Esophagus squamous epithelium (tissue), 5 donors: ENCODE results near the gene GRIP2. TPM values are rescaled to one million over a fixed set of nuclear protein-coding genes. Genes with fewer than 3 reads are reported as not detected.

Experiments
- DNase-seq: peaks from one replicate; lab custom pipeline; 2025; lab: John Stamatoyannopoulos, UW
- H3K27ac ChIP-seq, 4 donors: fragments of 200-600 bp; sonication (generic); one replicate each; pipeline ENCODE4 v1.5.1; 2016 to 2019; ENCODE audit warnings: mild to moderate bottlenecking in 1 of 4
- H3K27me3 ChIP-seq, 4 donors: fragments of 200-600 bp; sonication (generic); 1 replicate in 3 of 4; 2 replicates in 1 of 4; pipeline versions ENCODE4 v1.5.1 to v1.6.0; 2017 to 2021; ENCODE audit warnings: antibody characterized with exemption in 1 of 4
- H3K36me3 ChIP-seq, 3 donors: fragments of 200-600 bp; sonication (generic); one replicate each; pipeline ENCODE4 v1.5.1; 2016 to 2019
- H3K4me1 ChIP-seq, 3 donors: fragments of 200-600 bp; sonication (generic); one replicate each; pipeline ENCODE4 v1.5.1; 2017 to 2019
- H3K4me3 ChIP-seq, 4 donors: fragments of 200-600 bp; sonication (generic); 1 replicate in 3 of 4; 2 replicates in 1 of 4; pipeline ENCODE4 v1.5.1; 2016 to 2019; ENCODE audit warnings: mild to moderate bottlenecking in 2 of 4, moderate library complexity in 1 of 4
- H3K9me3 ChIP-seq, 3 donors: fragments of 200-600 bp; sonication (generic); one replicate each; pipeline ENCODE4 v1.5.1; 2016 to 2019
- POLR2A ChIP-seq, 4 donors: fragments of 450-650 bp; IDR thresholded peaks; one replicate each; pipeline ENCODE4 v1.6.1; 2017; ENCODE audit warnings: antibody characterized with exemption in 4 of 4, mild to moderate bottlenecking in 4 of 4, moderate library complexity in 3 of 4
- WGBS, 2 donors: methylation state at CpG; one replicate each; pipeline ENCODE4 v1.1.5; 2018; 5-methylcytosine and 5-hydroxymethylcytosine counted together
- intact Hi-C: fragments of 100-400 bp; cut with DNase I; formaldehyde crosslinking; loops from one replicate; pipeline ENCODE4 v1.15.0; 2022
- total RNA-seq, 4 donors: library from RNA; depleted of rRNA; stranded (reverse); fragments of >200 nt; gene quantifications; one replicate each; pipeline ENCODE4 v1.1.0, GENCODE V29; 2016
- TF ChIP-seq, protein P1 (sequence below), 6 experiments: fragments of 450-650 bp in 4 of 6; fragments of 200-600 bp in 2 of 6; sonication (generic) in 2 of 6; IDR thresholded peaks; one replicate each; pipeline ENCODE4 v1.5.1; 2016 to 2019; ENCODE audit warnings: antibody characterized with exemption in 6 of 6, mild to moderate bottlenecking in 4 of 6, moderate library complexity in 4 of 6
- donor health status: DM: yes; HTN: yes; CAD: no.

GRIP2 gene
- total RNA-seq, 4 donors from 2014 or later, result 0.23 to 2.9 (median 0.53) TPM

DNA sequence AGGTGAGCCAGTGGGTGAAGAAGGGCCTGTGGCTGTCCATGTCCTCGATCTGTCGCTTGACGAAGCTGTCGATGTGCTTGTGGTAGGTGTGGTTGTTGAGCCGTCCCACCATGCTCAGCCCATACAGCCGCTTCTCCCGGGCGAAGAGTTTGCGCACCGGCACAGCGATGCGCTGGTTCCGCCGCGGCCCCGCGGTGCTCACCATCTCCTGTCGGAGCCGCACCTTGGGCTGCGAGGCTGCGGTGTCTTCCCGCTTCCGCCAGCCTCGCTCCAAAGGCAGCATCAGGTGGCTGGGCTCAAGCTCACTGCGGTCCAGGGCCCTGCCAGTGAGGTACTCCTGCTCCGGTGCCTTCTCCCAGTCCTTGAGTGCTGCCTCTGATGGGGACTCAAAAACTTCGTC, 34.0 kb upstream of the GRIP2 start:
- 78% methylated on average over 4 to 27 of the region's 27 CpGs for WGBS, 2 donors
- Histone ChIP-seq H3K4me1 (no peaks in the 10 kb centered on the region), H3K27ac (no peak overlapping the region), H3K36me3 (no peaks in the 10 kb centered on the region), H3K9me3 (no peaks in the 10 kb centered on the region), H3K27me3 (peaks cover 0 to 57% (median 0%) of the 10 kb centered on the region in 4 donors), H3K4me3 (no peak overlapping the region)
- intact Hi-C loops, result no loop called here
- no peak for DNase-seq
- TF ChIP-seq POLR2A (IDR thresholded peaks at IDR 0.05), result no peak
- TF ChIP-seq, protein P1, sequence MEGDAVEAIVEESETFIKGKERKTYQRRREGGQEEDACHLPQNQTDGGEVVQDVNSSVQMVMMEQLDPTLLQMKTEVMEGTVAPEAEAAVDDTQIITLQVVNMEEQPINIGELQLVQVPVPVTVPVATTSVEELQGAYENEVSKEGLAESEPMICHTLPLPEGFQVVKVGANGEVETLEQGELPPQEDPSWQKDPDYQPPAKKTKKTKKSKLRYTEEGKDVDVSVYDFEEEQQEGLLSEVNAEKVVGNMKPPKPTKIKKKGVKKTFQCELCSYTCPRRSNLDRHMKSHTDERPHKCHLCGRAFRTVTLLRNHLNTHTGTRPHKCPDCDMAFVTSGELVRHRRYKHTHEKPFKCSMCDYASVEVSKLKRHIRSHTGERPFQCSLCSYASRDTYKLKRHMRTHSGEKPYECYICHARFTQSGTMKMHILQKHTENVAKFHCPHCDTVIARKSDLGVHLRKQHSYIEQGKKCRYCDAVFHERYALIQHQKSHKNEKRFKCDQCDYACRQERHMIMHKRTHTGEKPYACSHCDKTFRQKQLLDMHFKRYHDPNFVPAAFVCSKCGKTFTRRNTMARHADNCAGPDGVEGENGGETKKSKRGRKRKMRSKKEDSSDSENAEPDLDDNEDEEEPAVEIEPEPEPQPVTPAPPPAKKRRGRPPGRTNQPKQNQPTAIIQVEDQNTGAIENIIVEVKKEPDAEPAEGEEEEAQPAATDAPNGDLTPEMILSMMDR (IDR thresholded peaks at IDR 0.05), result no peak

- Histone ChIP-seq H3K27ac (no peak overlapping the region), H3K9me3 (no peaks in the 10 kb centered on the region), H3K4me1 (no peaks in the 10 kb centered on the region), H3K27me3 (peaks cover 0 to 62% (median 0%) of the 10 kb centered on the region in 4 donors), H3K4me3 (no peak overlapping the region), H3K36me3 (no peaks in the 10 kb centered on the region)
- no peak for DNase-seq
- no peak for TF ChIP-seq POLR2A (IDR thresholded peaks at IDR 0.05)
- TF ChIP-seq, protein P1 (IDR thresholded peaks at IDR 0.05), result no peak
- WGBS, 2 donors, result 71% methylated on average over 19 of the region's 21 CpGs; no CpG with 5 or more reads in 1 of the 2 donors
- intact Hi-C loops, result no loop called here
These were observed 33.6 kb upstream of the GRIP2 start for GRCh38 chr3:14573706-14574105.

GRCh38 chr3:14570864-14571263, 30.7 kb upstream of the GRIP2 start:
- intact Hi-C loops, result no loop called here
- 50 to 55% methylated on average over 4 to 5 of the region's 5 CpGs for WGBS, 2 donors
- no peak for TF ChIP-seq POLR2A (IDR thresholded peaks at IDR 0.05)
- TF ChIP-seq, protein P1 (IDR thresholded peaks at IDR 0.05), result no peak
- Histone ChIP-seq H3K36me3 (no peaks in the 10 kb centered on the region), H3K27ac (no peak overlapping the region), H3K27me3 (peaks cover 0 to 69% (median 0%) of the 10 kb centered on the region in 4 donors), H3K9me3 (no peaks in the 10 kb centered on the region), H3K4me3 (no peak overlapping the region), H3K4me1 (no peaks in the 10 kb centered on the region)
- no peak for DNase-seq

DNA sequence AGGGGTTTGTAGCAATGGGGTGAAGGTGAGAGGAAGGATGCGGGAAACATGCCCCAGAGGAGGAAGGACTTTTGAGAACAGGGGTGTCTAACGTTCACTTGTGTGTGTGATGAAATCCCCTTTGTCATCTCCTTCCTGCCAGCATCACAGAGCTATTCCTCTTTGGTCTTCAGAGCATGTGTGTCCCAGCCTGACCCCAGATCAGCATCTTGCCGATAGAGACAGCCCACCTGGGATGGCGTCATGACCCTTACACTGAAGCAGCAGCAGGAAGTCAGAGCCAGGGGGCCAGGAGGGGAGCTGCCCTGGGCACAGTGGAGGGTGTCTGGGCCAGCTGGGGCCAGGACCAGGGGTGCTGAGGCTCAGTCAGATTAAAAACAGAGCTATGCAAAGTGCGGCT, 29.9 kb upstream of the GRIP2 start:
- intact Hi-C loops, result no loop called here
- no peak overlapping the region for H3K4me3 ChIP-seq
- WGBS, 2 donors, result 48 to 55% methylated on average over 5 of the region's 5 CpGs
- no peak overlapping the region for H3K27ac ChIP-seq
- H3K9me3 ChIP-seq, result no peaks in the 10 kb centered on the region
- H3K4me1 ChIP-seq, result no peaks in the 10 kb centered on the region
- H3K27me3 ChIP-seq, result peaks cover 0 to 71% (median 0%) of the 10 kb centered on the region in 4 donors
- TF ChIP-seq, protein P1 (IDR thresholded peaks at IDR 0.05), result no peak
- no peak for TF ChIP-seq POLR2A (IDR thresholded peaks at IDR 0.05)
- no peaks in the 10 kb centered on the region for H3K36me3 ChIP-seq
- no peak for DNase-seq

- intact Hi-C loops, result no loop called here
- TF ChIP-seq POLR2A (IDR thresholded peaks at IDR 0.05), result no peak
- TF ChIP-seq, protein P1 (IDR thresholded peaks at IDR 0.05), result no peak
- 82 to 84% methylated on average over 9 to 11 of the region's 11 CpGs for WGBS, 2 donors
- Histone ChIP-seq H3K36me3 (no peaks in the 10 kb centered on the region), H3K4me1 (no peaks in the 10 kb centered on the region), H3K4me3 (no peak overlapping the region), H3K27ac (no peak overlapping the region), H3K27me3 (peaks cover 0 to 72% (median 0%) of the 10 kb centered on the region in 4 donors), H3K9me3 (no peaks in the 10 kb centered on the region)
- no peak for DNase-seq
These were observed 29.4 kb upstream of the GRIP2 start for GRCh38 chr3:14569474-14570000.
